Lung (tissue), 12 donors: ENCODE measurements around the gene SOX5. TPM values are rescaled to one million over a fixed set of nuclear protein-coding genes. Genes with fewer than 3 reads are reported as not detected.

ENCODE experiments used
- ATAC-seq: fragments of 200-7000 bp; cut with Tn5 transposase; one replicate; pipeline ENCODE4 v1.9.1; 2020; ENCODE audit warnings: moderate number of reproducible peaks; ENCODE audit not compliant: insufficient read depth, low FRiP score
- DNase-seq, 3 donors: peaks; one replicate each; pipeline ENCODE4 v3.0.0-alpha.2; 2013 to 2017
- H3K27ac ChIP-seq, 2 donors: one replicate each; pipeline ENCODE4 v1.5.1; 2013; ENCODE audit warnings: mild to moderate bottlenecking in 2 of 2, moderate library complexity in 2 of 2, control low read depth in 1 of 2, inconsistent platforms in 1 of 2, low read depth in 1 of 2, low read length in 1 of 2
- H3K27me3 ChIP-seq, 3 donors: one replicate each; pipeline ENCODE4 v1.5.1; 2013; ENCODE audit warnings: low read length in 2 of 3; ENCODE audit not compliant: control insufficient read depth in 3 of 3, insufficient read depth in 3 of 3
- H3K36me3 ChIP-seq, 4 donors: one replicate each; pipeline ENCODE4 v1.5.1; 2013; ENCODE audit warnings: low read length in 4 of 4, mild to moderate bottlenecking in 1 of 4, moderate library complexity in 1 of 4; ENCODE audit not compliant: control insufficient read depth in 4 of 4, insufficient read depth in 4 of 4
- H3K4me1 ChIP-seq, 5 donors: one replicate each; pipeline ENCODE4 v1.5.1; 2013; ENCODE audit warnings: low read length in 5 of 5, mild to moderate bottlenecking in 2 of 5, moderate library complexity in 1 of 5; ENCODE audit not compliant: control insufficient read depth in 5 of 5, insufficient read depth in 5 of 5
- H3K4me3 ChIP-seq: one replicate; pipeline ENCODE4 v1.5.1; 2013; ENCODE audit warnings: mild to moderate bottlenecking, control low read depth, moderate library complexity
- H3K9ac ChIP-seq, 2 donors: one replicate each; pipeline ENCODE4 v1.5.1; 2013; ENCODE audit warnings: low read length in 2 of 2, control low read depth in 1 of 2; ENCODE audit not compliant: insufficient read depth in 1 of 2
- H3K9me3 ChIP-seq, 4 donors: one replicate each; pipeline ENCODE4 v1.5.1; 2013; ENCODE audit warnings: low read length in 3 of 4, mild to moderate bottlenecking in 1 of 4, moderate library complexity in 1 of 4; ENCODE audit not compliant: control insufficient read depth in 4 of 4, insufficient read depth in 3 of 4
- CTCF ChIP-seq: IDR thresholded peaks from 2 replicates; pipeline ENCODE4 v1.5.1; 2012; ENCODE audit warnings: mild to moderate bottlenecking; ENCODE audit errors: control extremely low read depth, extremely low read depth
- WGBS, 2 donors: extraction: QIAGEN DNeasy Blood & Tissue Kit; methylation state at CpG; one replicate each; pipeline ENCODE4 v1.1.7; 2013; 5-methylcytosine and 5-hydroxymethylcytosine counted together
- polyA plus RNA-seq, 2 donors: library from polyadenylated mRNA; stranded (reverse); fragments of 200-250 nt; gene quantifications; one replicate each; pipeline ENCODE4 v1.2.1, GENCODE V29; 2013
- total RNA-seq, 2 donors: library from RNA; depleted of rRNA in 1 of 2; stranded (reverse); fragments of >200 nt in 1 of 2; gene quantifications; one replicate each; pipeline ENCODE4 v1.2.1, GENCODE V29; 2014 to 2021
- donor health status: control.
- donor health status: control.
- donor health status: Bipolar disorder and iron deficiency.
- donor health status: healthy.
- donor health status: DM: yes; HTN: yes; CAD: no.

The SOX5 gene
- total and polyA plus RNA-seq, 4 donors, result 1.0 to 71.4 (median 7.2) TPM

- 66 to 79% methylated on average over 2 of the region's 2 CpGs for WGBS, 2 donors
- no peaks in the 10 kb centered on the region for H3K27me3 ChIP-seq
- H3K4me3 ChIP-seq, result no peak overlapping the region
- no peak overlapping the region for H3K9ac ChIP-seq
- H3K4me1 ChIP-seq, result no peaks in the 10 kb centered on the region
- no peak for TF ChIP-seq CTCF
- H3K36me3 ChIP-seq, result no peaks in the 10 kb centered on the region
- ATAC-seq (no peak), DNase-seq (no peak)
- H3K9me3 ChIP-seq, result peaks cover 0 to 1% (median 0%) of the 10 kb centered on the region in 4 donors
- H3K27ac ChIP-seq, result no peak overlapping the region
Measured at GRCh38 chr12:23504043-23504442, 445.4 kb downstream of the SOX5 start.

GRCh38 chr12:23503544-23503943 lies 445.9 kb downstream of the SOX5 start:
- no peaks in the 10 kb centered on the region for H3K36me3 ChIP-seq
- no peak for TF ChIP-seq CTCF
- peaks cover 0 to 1% (median 0%) of the 10 kb centered on the region in 4 donors for H3K9me3 ChIP-seq
- no peak overlapping the region for H3K27ac ChIP-seq
- no peaks in the 10 kb centered on the region for H3K4me1 ChIP-seq
- H3K9ac ChIP-seq, result no peak overlapping the region
- 83 to 85% methylated on average over 2 of the region's 2 CpGs for WGBS, 2 donors
- DNase-seq (no peak), ATAC-seq (no peak)
- H3K27me3 ChIP-seq, result no peaks in the 10 kb centered on the region
- no peak overlapping the region for H3K4me3 ChIP-seq

GRCh38 chr12:23502259-23502658 lies 447.2 kb downstream of the SOX5 start:
- 77 to 82% methylated on average over 3 of the region's 3 CpGs for WGBS, 2 donors
- Histone ChIP-seq H3K4me3 (no peak overlapping the region), H3K27me3 (no peaks in the 10 kb centered on the region), H3K36me3 (no peaks in the 10 kb centered on the region), H3K9ac (no peak overlapping the region), H3K27ac (no peak overlapping the region), H3K4me1 (no peaks in the 10 kb centered on the region), H3K9me3 (peaks cover 0 to 1% (median 0%) of the 10 kb centered on the region in 4 donors)
- no peak for DNase-seq
- TF ChIP-seq CTCF, result no peak
- no peak for ATAC-seq

- H3K27ac ChIP-seq, result no peak overlapping the region
- TF ChIP-seq CTCF, result no peak
- DNase-seq, result no peak
- no peak for ATAC-seq
- H3K9me3 ChIP-seq, result peaks cover 0 to 1% (median 0%) of the 10 kb centered on the region in 4 donors
- 77 to 78% methylated on average over 2 of the region's 2 CpGs for WGBS, 2 donors
- no peaks in the 10 kb centered on the region for H3K36me3 ChIP-seq
- no peak overlapping the region for H3K4me3 ChIP-seq
- H3K4me1 ChIP-seq, result no peaks in the 10 kb centered on the region
- H3K9ac ChIP-seq, result no peak overlapping the region
- H3K27me3 ChIP-seq, result no peaks in the 10 kb centered on the region
Measured at GRCh38 chr12:23495472-23495871, 454.0 kb downstream of the SOX5 start.
